Activated CD8-positive, alpha-beta memory T cell treated with anti-CD3 and anti-CD28 coated beads for 36 hours (primary cell): ENCODE results near the gene VWA5B1. TPM values are rescaled to one million over a fixed set of nuclear protein-coding genes. Genes with fewer than 3 reads are reported as not detected.

ENCODE experiments used
- CTCF ChIA-PET: fragments of 350-600 bp; sonication (Branson Sonifier 250); formaldehyde crosslinking; loops from one replicate; lab custom pipeline; 2021; ENCODE audit warnings: antibody characterized with exemption; lab: Charles Lee
- POLR2A ChIA-PET: fragments of 350-600 bp; sonication (Branson Sonifier 250); formaldehyde crosslinking; loops from one replicate; lab custom pipeline; 2021; ENCODE audit warnings: antibody characterized with exemption; lab: Charles Lee
- total RNA-seq, 2 experiments: library from RNA; stranded (reverse); gene quantifications; one replicate each; pipeline ENCODE4 v1.2.3, GENCODE V29; 2021

The VWA5B1 gene
- total RNA-seq, 2 experiments from 2014 or later: not detected

GRCh38 chr1:20375563-20375962 is 84.9 kb downstream of the VWA5B1 start:
- ChIA-PET CTCF (interaction anchor here (0.7 to 1.0 kb wide), 2 partner anchors 12 to 13 kb away, joined by 3 read pairs; no protein-coding TSS in a partner anchor), POLR2A (no interaction called here)

DNA sequence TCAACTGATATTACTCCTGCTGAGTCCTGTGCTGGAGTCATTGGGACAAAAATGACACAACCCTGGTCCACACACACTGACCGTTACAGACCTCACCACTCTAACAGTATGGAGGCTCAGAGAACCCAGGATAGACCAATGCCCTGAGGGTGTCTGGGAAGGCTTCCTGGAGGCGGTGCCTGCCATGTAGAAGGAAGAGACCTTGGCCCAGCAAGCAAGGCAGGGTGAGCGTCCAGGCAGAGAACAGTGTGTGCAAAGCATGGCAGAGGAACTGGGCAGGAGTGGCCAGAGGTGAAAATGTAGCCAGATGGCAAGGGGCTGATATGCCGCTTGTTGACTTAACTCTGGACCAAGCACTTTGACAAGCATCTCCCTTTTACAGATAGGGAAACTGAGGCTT is 85.5 kb downstream of the VWA5B1 start:
- POLR2A ChIA-PET: no interaction called here

GRCh38 chr1:20376880-20377494 is 86.3 kb downstream of the VWA5B1 start:
- ChIA-PET POLR2A (no interaction called here), CTCF (interaction anchor here (1.0 to 1.6 kb wide), 7 partner anchors 10 to 224 kb away, joined by 3 to 5 read pairs (median 4); no protein-coding TSS in a partner anchor)

More for the DNA sequence above, 85.5 kb downstream of the VWA5B1 start:
- CTCF ChIA-PET: interaction anchor here (1.0 to 1.5 kb wide), 3 partner anchors 13 to 115 kb away, joined by 3 to 4 read pairs (median 3); no protein-coding TSS in a partner anchor

DNA sequence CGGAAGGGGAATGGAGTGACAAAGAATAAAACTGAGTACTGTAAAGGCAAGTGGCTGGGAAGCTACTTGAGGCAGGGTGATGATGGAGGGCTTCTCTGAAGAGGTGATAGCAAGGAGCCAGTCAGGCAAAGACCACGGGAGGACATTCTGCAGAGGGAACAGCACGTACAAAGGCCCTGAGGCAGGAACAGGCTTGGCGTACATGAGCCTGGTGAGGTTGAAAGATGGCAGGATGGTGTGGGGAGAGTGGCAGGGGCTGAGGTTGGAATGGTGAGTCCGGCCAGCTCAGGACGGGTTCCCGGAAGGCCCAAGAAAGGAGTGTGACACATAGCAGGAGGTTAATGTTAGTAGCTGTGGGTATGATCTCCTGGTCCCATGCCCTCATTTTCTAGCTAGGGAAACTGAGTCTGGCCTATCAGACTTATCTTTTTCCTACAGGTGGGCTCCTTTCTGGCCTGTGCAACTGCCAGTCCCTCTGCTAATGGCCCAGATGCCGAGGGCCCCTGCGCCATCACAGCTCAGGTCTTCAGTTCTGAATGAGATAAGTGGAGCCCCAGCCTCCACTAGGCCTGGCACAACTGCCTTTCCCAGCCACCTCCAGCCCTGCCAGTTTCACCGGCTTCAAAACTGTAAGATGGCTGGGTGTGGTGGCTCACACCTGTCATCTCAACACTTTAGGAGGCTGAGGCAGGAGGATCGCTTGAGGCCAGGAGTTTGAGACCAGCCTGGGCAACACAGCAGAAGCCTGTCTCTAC is 87.0 kb downstream of the VWA5B1 start:
- POLR2A ChIA-PET: no interaction called here
- CTCF ChIA-PET: interaction anchor here (1.0 to 1.6 kb wide), 9 partner anchors 11 to 225 kb away, joined by 3 to 5 read pairs (median 4); no protein-coding TSS in a partner anchor

- ChIA-PET POLR2A (no interaction called here), CTCF (interaction anchor here (1.2 kb wide), 1 partner anchor 114 kb away, joined by 3 read pairs; no protein-coding TSS in a partner anchor)
Measured at GRCh38 chr1:20379075-20379474, 88.4 kb downstream of the VWA5B1 start.

GRCh38 chr1:20380175-20380574 is 89.5 kb downstream of the VWA5B1 start:
- ChIA-PET POLR2A (no interaction called here), CTCF (interaction anchor here (1.2 kb wide), 1 partner anchor 113 kb away, joined by 3 read pairs; no protein-coding TSS in a partner anchor)

DNA sequence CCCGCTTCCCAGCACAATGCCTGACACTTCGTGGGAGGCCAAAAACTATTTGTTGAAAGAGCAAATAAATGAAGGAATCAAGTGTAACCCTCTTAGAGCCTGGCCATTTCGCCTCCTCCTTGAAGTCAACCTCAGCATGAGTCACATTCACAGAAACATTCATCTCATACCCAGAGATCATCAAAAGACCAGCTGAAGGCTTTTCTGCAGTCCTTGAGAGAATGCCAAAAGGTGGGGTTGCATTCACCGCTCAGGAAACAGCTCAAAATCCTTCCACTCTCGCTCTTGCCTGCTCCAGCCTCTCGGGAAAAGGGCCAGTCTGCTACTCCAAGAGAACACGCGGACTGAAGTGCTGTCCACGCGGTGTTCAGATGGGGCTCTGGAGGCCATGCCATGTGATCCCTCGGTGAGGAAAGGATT is 90.0 kb downstream of the VWA5B1 start:
- CTCF ChIA-PET: interaction anchor here (0.7 to 0.8 kb wide), 2 partner anchors 23 to 739 kb away, joined by 3 to 4 read pairs; no protein-coding TSS in a partner anchor
- POLR2A ChIA-PET: no interaction called here

- ChIA-PET POLR2A (no interaction called here), CTCF (interaction anchor here (0.7 to 0.8 kb wide), 2 partner anchors 23 to 738 kb away, joined by 3 to 4 read pairs; no protein-coding TSS in a partner anchor)
Measured at GRCh38 chr1:20381045-20381641, 90.5 kb downstream of the VWA5B1 start.

DNA sequence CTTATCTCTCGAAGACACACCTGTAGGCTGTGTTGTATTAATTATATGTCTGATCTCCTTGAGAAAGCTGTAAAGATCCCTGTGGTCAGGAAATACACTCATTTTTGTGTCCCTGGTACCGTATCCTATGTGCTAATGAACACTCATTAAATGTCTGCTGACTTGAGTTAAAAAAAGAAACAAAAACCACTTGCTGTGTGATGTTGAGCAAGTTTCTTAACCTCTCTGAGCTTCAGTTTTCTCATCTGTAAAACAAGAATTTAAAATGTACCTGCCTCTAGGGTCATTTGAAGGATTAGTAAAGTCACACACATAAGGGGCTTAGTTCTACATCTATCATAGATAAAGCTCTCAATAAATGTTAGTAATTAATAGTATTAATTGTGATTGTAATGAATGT is 91.3 kb downstream of the VWA5B1 start:
- ChIA-PET CTCF (interaction anchor here (1.5 kb wide), 1 partner anchor 169 kb away, joined by 3 read pairs; no protein-coding TSS in a partner anchor), POLR2A (no interaction called here)

DNA sequence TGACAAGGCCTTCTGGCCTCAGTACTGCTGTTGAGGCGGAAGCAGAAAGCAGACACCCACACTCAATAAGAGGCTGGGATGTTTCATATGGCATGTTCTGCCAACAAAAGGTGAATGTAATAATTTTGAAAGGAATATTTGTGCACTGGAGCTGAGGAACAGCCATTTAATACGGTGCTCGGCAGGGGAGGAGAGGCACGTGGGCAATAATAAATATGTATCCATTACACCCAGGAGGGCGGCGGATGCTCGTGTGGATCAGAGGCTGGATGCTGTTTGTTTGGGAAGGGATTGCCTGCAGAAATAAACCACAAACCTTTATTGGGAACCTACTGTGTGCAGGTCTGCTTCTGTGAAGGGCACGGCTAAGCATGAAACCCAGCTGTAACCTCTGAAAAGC is 92.0 kb downstream of the VWA5B1 start:
- CTCF ChIA-PET: interaction anchor here (1.0 to 1.5 kb wide), 2 partner anchors 9 to 170 kb away, joined by 3 read pairs; no protein-coding TSS in a partner anchor
- POLR2A ChIA-PET: no interaction called here

DNA sequence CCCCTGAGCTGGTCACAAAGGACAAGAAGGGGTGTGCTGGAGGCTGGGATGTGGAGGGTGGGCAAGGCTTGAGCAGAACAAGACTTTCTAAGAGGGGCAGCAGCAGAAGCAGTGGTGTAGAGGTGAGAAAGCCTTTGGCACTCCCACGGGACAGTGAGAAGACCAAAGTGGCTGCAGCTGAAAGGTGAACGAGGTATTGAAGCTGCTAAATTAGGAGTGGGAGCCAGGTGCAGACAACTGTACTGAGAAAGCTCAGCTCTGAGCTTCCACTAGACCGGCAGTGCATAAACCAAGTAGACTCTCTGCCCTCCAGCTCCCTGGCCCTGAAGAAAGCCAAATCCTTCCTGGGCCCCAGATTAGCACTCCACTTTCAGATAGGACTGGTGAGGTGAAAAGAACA is 93.0 kb downstream of the VWA5B1 start:
- ChIA-PET POLR2A (no interaction called here), CTCF (no interaction called here)

- ChIA-PET POLR2A (no interaction called here), CTCF (no interaction called here)
Measured at GRCh38 chr1:20385630-20386029, 95.0 kb downstream of the VWA5B1 start.

DNA sequence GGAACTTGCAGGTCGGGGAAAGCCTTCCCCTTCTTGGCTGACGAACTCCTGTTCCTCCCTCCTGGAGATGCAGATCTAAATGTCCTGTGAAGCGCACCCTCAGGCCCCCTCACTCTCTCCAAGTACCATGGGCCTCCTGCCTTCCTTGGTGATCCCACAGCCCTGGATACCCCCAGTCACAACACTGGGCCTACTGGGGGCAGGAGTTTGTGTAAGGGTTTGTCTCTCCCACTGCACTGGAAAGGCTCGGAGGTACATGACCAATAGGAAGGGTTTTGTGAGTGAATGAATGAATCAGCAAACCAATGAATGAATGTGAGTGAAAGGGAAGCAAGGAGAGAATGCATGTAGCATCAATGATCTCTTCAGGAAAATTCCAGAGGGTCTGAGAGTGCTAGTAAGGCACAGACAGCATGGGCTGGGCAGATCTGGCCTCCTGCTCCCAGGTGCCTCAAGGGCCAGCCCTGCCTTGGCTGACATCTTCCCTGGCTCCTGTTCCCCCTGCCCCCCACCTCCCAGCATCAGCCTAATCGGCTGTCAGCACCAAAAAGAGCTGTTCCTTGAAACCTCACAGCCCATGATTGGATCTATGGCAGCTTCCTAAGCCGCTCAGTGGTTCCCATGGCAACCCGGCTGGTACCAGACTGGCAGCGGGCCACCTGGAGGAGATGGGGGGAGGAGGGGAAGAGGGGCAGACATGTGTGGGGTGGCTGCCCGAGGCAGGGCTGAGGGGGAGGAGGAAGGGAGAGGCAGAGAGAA is 95.8 kb downstream of the VWA5B1 start:
- CTCF ChIA-PET: no interaction called here
- POLR2A ChIA-PET: no interaction called here

DNA sequence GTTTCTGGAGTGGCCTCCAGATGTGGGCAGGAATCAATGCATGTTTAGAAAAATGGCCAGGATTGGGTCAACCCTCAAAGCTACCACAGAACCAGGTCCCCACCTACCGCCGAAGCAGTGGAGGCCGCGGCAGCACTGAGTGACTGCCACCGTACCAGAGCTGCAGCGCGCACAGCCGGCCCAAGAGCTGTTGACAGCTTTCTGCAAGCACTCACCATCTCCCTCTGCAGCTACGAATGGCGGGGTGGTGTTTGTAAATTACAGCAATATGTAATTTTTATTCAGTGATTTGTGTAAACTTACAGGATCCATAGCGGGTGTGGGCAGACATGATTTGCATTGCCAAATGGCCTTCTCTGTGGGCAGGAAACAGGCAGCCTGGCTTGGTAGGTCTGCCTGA is 98.9 kb downstream of the VWA5B1 start:
- ChIA-PET CTCF (interaction anchor here (1.0 to 1.7 kb wide), 2 partner anchors 12 to 27 kb away, joined by 3 to 4 read pairs; no protein-coding TSS in a partner anchor), POLR2A (no interaction called here)

- CTCF ChIA-PET: interaction anchor here (0.6 kb wide), 1 partner anchor 1493 kb away, joined by 3 read pairs; no protein-coding TSS in a partner anchor
Measured at GRCh38 chr1:20390589-20391331, 100.1 kb downstream of the VWA5B1 start.

GRCh38 chr1:20395255-20395654 is 104.6 kb downstream of the VWA5B1 start:
- ChIA-PET CTCF (no interaction called here), POLR2A (no interaction called here)

More at GRCh38 chr1:20390589-20391331, 100.1 kb downstream of the VWA5B1 start:
- POLR2A ChIA-PET: no interaction called here

DNA sequence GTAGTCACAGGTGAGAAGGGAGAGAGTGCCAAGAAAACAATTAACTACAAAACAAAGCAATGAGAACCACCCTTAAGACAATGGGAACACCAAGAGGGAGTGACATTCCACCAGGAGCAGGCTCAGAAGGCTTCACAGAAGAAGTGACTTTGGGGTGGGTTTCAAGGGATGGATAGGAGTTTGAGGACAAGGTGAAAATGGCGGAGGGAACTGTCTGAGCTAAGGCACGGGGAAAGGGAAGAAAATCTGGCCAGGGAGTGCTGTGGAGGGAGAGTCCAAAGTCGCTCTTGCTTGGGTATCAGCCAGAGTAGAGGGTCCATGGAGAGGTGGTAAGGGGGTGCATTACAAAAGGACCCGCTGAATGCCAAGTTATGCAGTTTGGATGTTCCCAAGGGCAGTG is 108.1 kb downstream of the VWA5B1 start:
- CTCF ChIA-PET: no interaction called here

GRCh38 chr1:20399196-20399595 is 108.5 kb downstream of the VWA5B1 start:
- ChIA-PET CTCF (no interaction called here), POLR2A (no interaction called here)

More for the DNA sequence above, 108.1 kb downstream of the VWA5B1 start:
- POLR2A ChIA-PET: no interaction called here
